ENCODE results near the gene KIF3B. TPM values are rescaled to one million over a fixed set of nuclear protein-coding genes. Genes with fewer than 3 reads are reported as not detected.
"Not testable (repeated sequence)": the region's sequence is repeated elsewhere in the genome, so short reads cannot be mapped to it uniquely, and the experiment has no call there.

The KIF3B gene
- total and polyA plus RNA-seq, 8 donors, result 11.0 to 35.4 (median 25.7) TPM

- H3K27me3 ChIP-seq, result no peaks in the 10 kb centered on the region
- H3K9me3 ChIP-seq, result no peaks in the 10 kb centered on the region
- H3K4me3 ChIP-seq, result no peak overlapping the region
- H3K36me3 ChIP-seq, result no peaks in the 10 kb centered on the region
- H3K4me1 ChIP-seq, result peaks cover 0 to 6% (median 5%) of the 10 kb centered on the region in 3 donors
- no peak overlapping the region for H3K27ac ChIP-seq
- DNase-seq (no peak), FAIRE-seq (no peak), ATAC-seq (no peak)
- 84 to 92% methylated on average over 6 of the region's 6 CpGs for WGBS, 2 donors
- TF ChIP-seq, protein P1, sequence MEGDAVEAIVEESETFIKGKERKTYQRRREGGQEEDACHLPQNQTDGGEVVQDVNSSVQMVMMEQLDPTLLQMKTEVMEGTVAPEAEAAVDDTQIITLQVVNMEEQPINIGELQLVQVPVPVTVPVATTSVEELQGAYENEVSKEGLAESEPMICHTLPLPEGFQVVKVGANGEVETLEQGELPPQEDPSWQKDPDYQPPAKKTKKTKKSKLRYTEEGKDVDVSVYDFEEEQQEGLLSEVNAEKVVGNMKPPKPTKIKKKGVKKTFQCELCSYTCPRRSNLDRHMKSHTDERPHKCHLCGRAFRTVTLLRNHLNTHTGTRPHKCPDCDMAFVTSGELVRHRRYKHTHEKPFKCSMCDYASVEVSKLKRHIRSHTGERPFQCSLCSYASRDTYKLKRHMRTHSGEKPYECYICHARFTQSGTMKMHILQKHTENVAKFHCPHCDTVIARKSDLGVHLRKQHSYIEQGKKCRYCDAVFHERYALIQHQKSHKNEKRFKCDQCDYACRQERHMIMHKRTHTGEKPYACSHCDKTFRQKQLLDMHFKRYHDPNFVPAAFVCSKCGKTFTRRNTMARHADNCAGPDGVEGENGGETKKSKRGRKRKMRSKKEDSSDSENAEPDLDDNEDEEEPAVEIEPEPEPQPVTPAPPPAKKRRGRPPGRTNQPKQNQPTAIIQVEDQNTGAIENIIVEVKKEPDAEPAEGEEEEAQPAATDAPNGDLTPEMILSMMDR (IDR thresholded peaks at IDR 0.05), result no peak
- intact Hi-C loops (cut with DNase I), result no loop called here
Observed at GRCh38 chr20:32252189-32252588, 25.3 kb upstream of the KIF3B start.

- intact Hi-C loops (cut with DNase I); ATAC-seq; FAIRE-seq; H3K4me1 ChIP-seq; DNase-seq; H3K27me3 ChIP-seq; H3K9me3 ChIP-seq; H3K36me3 ChIP-seq; H3K27ac ChIP-seq; H3K4me3 ChIP-seq: not testable (repeated sequence)
- 91 to 92% methylated on average over 10 of the region's 10 CpGs for WGBS, 2 donors
Observed at GRCh38 chr20:32260973-32261372, 16.5 kb upstream of the KIF3B start.

GRCh38 chr20:32261644-32262043 lies 15.8 kb upstream of the KIF3B start:
- FAIRE-seq, result no peak

DNA sequence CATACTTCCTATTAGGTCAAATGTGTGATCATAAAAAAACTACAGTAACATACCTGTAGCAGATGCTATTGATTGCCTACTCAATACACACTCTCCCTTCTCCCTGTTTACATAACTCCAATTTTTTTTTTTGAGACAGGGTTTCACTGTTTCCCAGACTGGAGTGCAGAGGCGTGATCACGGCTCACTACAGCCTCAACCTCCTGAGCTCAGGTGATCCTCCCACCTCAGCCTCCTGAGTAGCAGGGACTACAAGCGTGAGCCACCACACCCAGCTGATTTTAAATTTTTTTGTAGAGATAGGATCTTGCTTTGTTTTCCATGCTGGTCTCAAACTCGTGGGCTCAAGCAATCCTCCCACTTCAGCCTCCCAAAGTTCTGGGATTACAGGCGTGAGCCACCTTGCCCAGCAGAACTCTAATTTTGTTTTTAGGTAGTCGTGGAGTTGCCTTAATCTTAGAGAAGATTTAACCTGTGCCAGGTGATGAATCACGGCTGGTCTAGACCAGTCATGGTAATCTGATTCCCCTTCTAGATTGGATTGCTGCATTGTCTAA lies 14.0 kb upstream of the KIF3B start:
- WGBS, 2 donors, result 46 to 52% methylated on average over 7 of the region's 7 CpGs
- FAIRE-seq (no peak), ATAC-seq (peak in 2 of 4 donors; percentile 33 to 87), DNase-seq (no peak)
- TF ChIP-seq, protein P1 (IDR thresholded peaks at IDR 0.05), result no peak
- Histone ChIP-seq H3K36me3 (no peaks in the 10 kb centered on the region), H3K27me3 (no peaks in the 10 kb centered on the region), H3K9me3 (no peaks in the 10 kb centered on the region), H3K27ac (no peak overlapping the region), H3K4me3 (no peak overlapping the region), H3K4me1 (no peaks in the 10 kb centered on the region)
- intact Hi-C loops (cut with DNase I), result no loop called here

More at GRCh38 chr20:32261644-32262043, 15.8 kb upstream of the KIF3B start:
- no peaks in the 10 kb centered on the region for H3K36me3 ChIP-seq
- DNase-seq, result no peak
- no peak overlapping the region for H3K4me3 ChIP-seq
- ATAC-seq, result no peak
- no peaks in the 10 kb centered on the region for H3K9me3 ChIP-seq
- WGBS, 2 donors, result 93 to 94% methylated on average over 2 of the region's 2 CpGs
- H3K27ac ChIP-seq, result no peak overlapping the region
- TF ChIP-seq, protein P1 (IDR thresholded peaks at IDR 0.05), result no peak
- peaks cover 0 to under 1% (median 0%) of the 10 kb centered on the region in 3 donors for H3K4me1 ChIP-seq
- intact Hi-C loops (cut with DNase I), result no loop called here
- H3K27me3 ChIP-seq, result no peaks in the 10 kb centered on the region

GRCh38 chr20:32271620-32272019 lies 5.8 kb upstream of the KIF3B start:
- intact Hi-C loops (cut with DNase I), result no loop called here
- WGBS, 2 donors, result 72 to 75% methylated on average over 5 of the region's 5 CpGs
- no peak overlapping the region for H3K4me3 ChIP-seq
- no peaks in the 10 kb centered on the region for H3K36me3 ChIP-seq
- FAIRE-seq (no peak), ATAC-seq (no peak), DNase-seq (no peak)
- TF ChIP-seq, protein P1 (IDR thresholded peaks at IDR 0.05), result no peak
- no peaks in the 10 kb centered on the region for H3K27me3 ChIP-seq
- no peaks in the 10 kb centered on the region for H3K9me3 ChIP-seq
- no peaks in the 10 kb centered on the region for H3K4me1 ChIP-seq
- H3K27ac ChIP-seq, result no peak overlapping the region

All from pancreas (tissue), 10 donors.